ENCODE measurements around the gene TMEFF2.
A peak's percentile ranks its signal among the peaks of the same experiment; 100 is the strongest.
"Not testable (repeated sequence)": the region's sequence is repeated elsewhere in the genome, so short reads cannot be mapped to it uniquely, and the experiment has no call there.

The TMEFF2 gene

GRCh38 chr2:192183296-192183695, 11.4 kb downstream of the TMEFF2 start:
- no peak for DNase-seq

GRCh38 chr2:192166946-192167345, 27.8 kb downstream of the TMEFF2 start:
- DNase-seq: no peak

GRCh38 chr2:192165842-192166241, 28.9 kb downstream of the TMEFF2 start:
- no peak for DNase-seq

GRCh38 chr2:192162392-192163042, 32.2 kb downstream of the TMEFF2 start:
- peak; percentile 82 for DNase-seq

GRCh38 chr2:192161656-192162290, 33.0 kb downstream of the TMEFF2 start:
- DNase-seq: no peak

GRCh38 chr2:192159736-192160135, 35.0 kb downstream of the TMEFF2 start:
- no peak for DNase-seq

- no peak for DNase-seq
These were observed 35.5 kb downstream of the TMEFF2 start for GRCh38 chr2:192159208-192159607.

- no peak for DNase-seq
These were observed 37.0 kb downstream of the TMEFF2 start for GRCh38 chr2:192157776-192158175.

- DNase-seq: no peak
These were observed 39.1 kb downstream of the TMEFF2 start for GRCh38 chr2:192155511-192156118.

- DNase-seq: no peak
These were observed 41.2 kb downstream of the TMEFF2 start for GRCh38 chr2:192153561-192153960.

GRCh38 chr2:192151853-192152252, 42.9 kb downstream of the TMEFF2 start:
- peak; percentile 79 for DNase-seq

GRCh38 chr2:192150166-192150565, 44.6 kb downstream of the TMEFF2 start:
- DNase-seq: no peak

GRCh38 chr2:192148620-192149321, 46.0 kb downstream of the TMEFF2 start:
- DNase-seq: peak; percentile 49

- DNase-seq: no peak
These were observed 46.5 kb downstream of the TMEFF2 start for GRCh38 chr2:192148241-192148619.

GRCh38 chr2:192146069-192147015, 48.4 kb downstream of the TMEFF2 start:
- DNase-seq: peak; percentile 82

- DNase-seq: peak; percentile 35
These were observed 49.2 kb downstream of the TMEFF2 start for GRCh38 chr2:192145496-192145895.

- no peak for DNase-seq
These were observed 54.4 kb downstream of the TMEFF2 start for GRCh38 chr2:192140236-192140839.

- DNase-seq: no peak
These were observed 54.9 kb downstream of the TMEFF2 start for GRCh38 chr2:192139813-192140212.

- no peak for DNase-seq
These were observed 57.3 kb downstream of the TMEFF2 start for GRCh38 chr2:192137451-192137850.

- not testable (repeated sequence) for DNase-seq
These were observed 62.1 kb downstream of the TMEFF2 start for GRCh38 chr2:192132604-192133003.

- DNase-seq: not testable (repeated sequence)
These were observed 64.4 kb downstream of the TMEFF2 start for GRCh38 chr2:192130312-192130711.

- no peak for DNase-seq
These were observed 66.1 kb downstream of the TMEFF2 start for GRCh38 chr2:192128655-192129054.
